Measurements from ENCODE around the gene HDAC5.
A peak's percentile ranks its signal among the peaks of the same experiment; 100 is the strongest.

Gene HDAC5

GRCh38 chr17:44074911-44075285 lies 48.5 kb downstream of the HDAC5 start:
- Histone ChIP-seq H3K27me3 (ENCODE audit: insufficient read depth, low read length, poor library complexity, severe bottlenecking) (no peaks in the 10 kb centered on the region), H4K20me1 (ENCODE audit: insufficient read depth, low read length, poor library complexity, severe bottlenecking) (no peaks in the 10 kb centered on the region), H3K9ac (ENCODE audit: low read depth, low read length, poor library complexity, severe bottlenecking) (no peak overlapping the region), H3K4me3 (ENCODE audit: low read length, poor library complexity, severe bottlenecking) (no peak overlapping the region), H3K9me3 (ENCODE audit: insufficient read depth, low read depth, low read length) (no peaks in the 10 kb centered on the region), H3K9me2 (replicated peaks; ENCODE audit: low read depth, low read length) (no peaks in the 10 kb centered on the region), H3F3A (ENCODE audit: low read depth) (0 out of 2 replicates have a peak, but pooled peaks cover 5% of the 10 kb centered on the region), H3K4me1 (ENCODE audit: insufficient read depth, low read length, poor library complexity, severe bottlenecking) (peaks cover 14% of the 10 kb centered on the region), H3K79me2 (ENCODE audit: insufficient read depth, low read length) (peaks cover 19% of the 10 kb centered on the region), H3K4me2 (ENCODE audit: low read depth, low read length, poor library complexity, severe bottlenecking) (no peak overlapping the region), H3K36me3 (ENCODE audit: insufficient read depth, low read length) (peaks cover 25% of the 10 kb centered on the region; the same call in 1 of the 2 replicates), H2AFZ (ENCODE audit: low read length) (no peak overlapping the region)
- TF ChIP-seq CTCF (conservative IDR thresholded peaks at IDR 0.05; ENCODE audit: low read length) (no peak), EZH2phosphoT487 (IDR thresholded peaks at IDR 0.05; ENCODE audit: borderline replicate concordance) (no peak)

GRCh38 chr17:44074231-44074910 lies 49.1 kb downstream of the HDAC5 start:
- Histone ChIP-seq H2AFZ (ENCODE audit: low read length) (no peak overlapping the region), H3K9me3 (ENCODE audit: insufficient read depth, low read depth, low read length) (no peaks in the 10 kb centered on the region), H4K20me1 (ENCODE audit: insufficient read depth, low read length, poor library complexity, severe bottlenecking) (no peaks in the 10 kb centered on the region), H3F3A (ENCODE audit: low read depth) (0 out of 2 replicates have a peak, but pooled peaks cover 5% of the 10 kb centered on the region), H3K79me2 (ENCODE audit: insufficient read depth, low read length) (peaks cover 19% of the 10 kb centered on the region), H3K4me1 (ENCODE audit: insufficient read depth, low read length, poor library complexity, severe bottlenecking) (peaks cover 15% of the 10 kb centered on the region), H3K9me2 (replicated peaks; ENCODE audit: low read depth, low read length) (no peaks in the 10 kb centered on the region), H3K4me2 (ENCODE audit: low read depth, low read length, poor library complexity, severe bottlenecking) (no peak overlapping the region), H3K36me3 (ENCODE audit: insufficient read depth, low read length) (peaks cover 22% of the 10 kb centered on the region; the same call in 1 of the 2 replicates), H3K9ac (ENCODE audit: low read depth, low read length, poor library complexity, severe bottlenecking) (no peak overlapping the region), H3K4me3 (ENCODE audit: low read length, poor library complexity, severe bottlenecking) (no peak overlapping the region), H3K27me3 (ENCODE audit: insufficient read depth, low read length, poor library complexity, severe bottlenecking) (no peaks in the 10 kb centered on the region)
- TF ChIP-seq CTCF (conservative IDR thresholded peaks at IDR 0.05; ENCODE audit: low read length) (no peak), EZH2phosphoT487 (IDR thresholded peaks at IDR 0.05; ENCODE audit: borderline replicate concordance) (no peak)

- Histone ChIP-seq H4K20me1 (ENCODE audit: insufficient read depth, low read length, poor library complexity, severe bottlenecking) (no peaks in the 10 kb centered on the region), H3K9ac (ENCODE audit: low read depth, low read length, poor library complexity, severe bottlenecking) (peak overlapping the region; percentile 85), H3K4me3 (ENCODE audit: low read length, poor library complexity, severe bottlenecking) (peak overlapping the region; percentile 82), H2AFZ (ENCODE audit: low read length) (no peak overlapping the region), H3K36me3 (ENCODE audit: insufficient read depth, low read length) (peaks cover 7% of the 10 kb centered on the region; the same call in 1 of the 2 replicates), H3K9me2 (replicated peaks; ENCODE audit: low read depth, low read length) (no peaks in the 10 kb centered on the region), H3K4me1 (ENCODE audit: insufficient read depth, low read length, poor library complexity, severe bottlenecking) (peaks cover 18% of the 10 kb centered on the region), H3K79me2 (ENCODE audit: insufficient read depth, low read length) (peaks cover 28% of the 10 kb centered on the region), H3K9me3 (ENCODE audit: insufficient read depth, low read depth, low read length) (no peaks in the 10 kb centered on the region), H3K4me2 (ENCODE audit: low read depth, low read length, poor library complexity, severe bottlenecking) (peak overlapping the region; percentile 89), H3K27me3 (ENCODE audit: insufficient read depth, low read length, poor library complexity, severe bottlenecking) (no peaks in the 10 kb centered on the region), H3F3A (ENCODE audit: low read depth) (0 out of 2 replicates have a peak, but pooled peaks cover 5% of the 10 kb centered on the region)
- TF ChIP-seq EZH2phosphoT487 (IDR thresholded peaks at IDR 0.05; ENCODE audit: borderline replicate concordance) (no peak), CTCF (conservative IDR thresholded peaks at IDR 0.05; ENCODE audit: low read length) (no peak)
Observed at GRCh38 chr17:44071772-44072171, 51.7 kb downstream of the HDAC5 start.

All from Loucy (cell line).